ENCODE measurements around the gene FIGN.

DNA sequence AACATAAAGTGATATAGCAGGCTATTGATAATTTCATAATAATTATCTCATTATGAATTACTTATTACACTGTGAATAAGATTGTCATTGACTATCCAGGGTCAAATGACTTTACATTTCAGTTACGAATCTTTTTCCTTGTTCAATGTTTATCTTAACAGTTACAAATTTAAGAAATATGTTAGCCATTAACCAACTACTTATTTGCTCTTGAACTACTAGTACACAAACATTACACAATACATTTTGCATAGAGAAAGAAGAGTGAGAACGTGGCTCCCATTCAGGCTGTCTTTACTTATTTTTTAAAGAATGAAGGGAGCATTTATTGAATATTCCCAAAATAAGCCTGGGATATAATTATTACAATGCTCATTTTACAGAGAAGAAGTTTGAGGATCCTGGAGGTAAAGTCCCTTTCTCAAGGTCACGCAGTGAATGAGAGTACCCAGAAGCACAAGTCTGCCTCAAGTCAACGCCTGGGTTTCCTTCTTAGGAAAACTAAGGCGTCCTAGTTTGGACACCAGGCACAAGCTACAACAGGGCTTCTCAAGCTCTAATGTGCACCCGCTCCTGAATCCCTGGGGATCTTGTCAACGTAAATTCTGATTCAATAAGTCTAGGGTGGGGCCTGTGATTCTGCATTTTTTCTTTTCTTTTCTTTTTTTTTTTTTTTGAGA, 164.2 kb downstream of the FIGN start:
- TF ChIP-seq, protein P1, sequence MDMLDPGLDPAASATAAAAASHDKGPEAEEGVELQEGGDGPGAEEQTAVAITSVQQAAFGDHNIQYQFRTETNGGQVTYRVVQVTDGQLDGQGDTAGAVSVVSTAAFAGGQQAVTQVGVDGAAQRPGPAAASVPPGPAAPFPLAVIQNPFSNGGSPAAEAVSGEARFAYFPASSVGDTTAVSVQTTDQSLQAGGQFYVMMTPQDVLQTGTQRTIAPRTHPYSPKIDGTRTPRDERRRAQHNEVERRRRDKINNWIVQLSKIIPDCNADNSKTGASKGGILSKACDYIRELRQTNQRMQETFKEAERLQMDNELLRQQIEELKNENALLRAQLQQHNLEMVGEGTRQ (IDR thresholded peaks at IDR 0.05; ENCODE audit: low read depth, low read length) = no peak
- TF ChIP-seq NFE2L2 (IDR thresholded peaks at IDR 0.05; ENCODE audit: low read depth, low read length) = no peak

Data from IMR-90 (cell line).